Adrenal gland (tissue), 12 donors: Measurements from ENCODE around the gene SOHLH1. TPM values are rescaled to one million over a fixed set of nuclear protein-coding genes. Genes with fewer than 3 reads are reported as not detected.
"Not testable (repeated sequence)": the region's sequence is repeated elsewhere in the genome, so short reads cannot be mapped to it uniquely, and the experiment has no call there.

ENCODE experiments used
- DNase-seq, 7 donors: peaks; one replicate each; pipeline ENCODE4 v3.0.0-alpha.2; 2019 to 2020
- H3K27ac ChIP-seq, 5 donors: fragments of 200-600 bp; sonication (generic) in 4 of 5; 1 replicate in 3 of 5; 2 replicates in 2 of 5; pipeline versions ENCODE4 v1.5.1 to v1.8.0; 2016 to 2020; ENCODE audit warnings: mild to moderate bottlenecking in 1 of 5
- H3K27me3 ChIP-seq: fragments of 200-600 bp; 2 replicates; pipeline ENCODE4 v1.8.0; 2021
- H3K36me3 ChIP-seq, 2 donors: fragments of 200-600 bp; replicated peaks in 1 of 2; 1 replicate in 1 of 2; 2 replicates in 1 of 2; pipeline versions ENCODE4 v1.5.1 to v1.8.0; 2018 to 2022
- H3K4me1 ChIP-seq, 2 donors: fragments of 200-600 bp; replicated peaks in 1 of 2; 1 replicate in 1 of 2; 2 replicates in 1 of 2; pipeline versions ENCODE4 v1.5.1 to v1.8.0; 2018 to 2021
- H3K4me3 ChIP-seq, 4 donors: fragments of 200-600 bp; sonication (generic) in 3 of 4; one replicate each; pipeline ENCODE4 v1.5.1; 2016 to 2018
- H3K9me3 ChIP-seq, 3 donors: fragments of 200-600 bp; sonication (generic) in 1 of 3; replicated peaks in 1 of 3; 1 replicate in 2 of 3; 2 replicates in 1 of 3; pipeline versions ENCODE4 v1.5.1 to v1.8.0; 2016 to 2021
- CTCF ChIP-seq, 6 experiments: fragments of 450-650 bp in 4 of 6; fragments of 200-600 bp in 2 of 6; sonication (generic) in 1 of 6; IDR thresholded peaks; 1 replicate in 5 of 6; 2 replicates in 1 of 6; pipeline versions ENCODE4 v1.5.1 to v1.8.0; 2016 to 2021; ENCODE audit warnings: antibody characterized with exemption in 6 of 6, mild to moderate bottlenecking in 2 of 6, moderate library complexity in 1 of 6
- POLR2A ChIP-seq, 2 donors: fragments of 450-650 bp; IDR thresholded peaks; one replicate each; pipeline ENCODE4 v1.6.1; 2017; ENCODE audit warnings: antibody characterized with exemption in 2 of 2, mild to moderate bottlenecking in 2 of 2, moderate library complexity in 1 of 2
- WGBS, 4 donors: extraction: QIAGEN DNeasy Blood & Tissue Kit in 2 of 4; methylation state at CpG; one replicate each; pipeline versions ENCODE4 v1.1.5 to v1.1.7; 2013 to 2017; 5-methylcytosine and 5-hydroxymethylcytosine counted together
- intact Hi-C, 2 donors: fragments of 100-400 bp; cut with DNase I; formaldehyde crosslinking; loops; one replicate each; pipeline versions ENCODE4 v1.14.1 to v1.15.0; 2022 to 2023
- polyA plus RNA-seq, 3 donors: library from polyadenylated mRNA; stranded (reverse); fragments of 200-250 nt in 2 of 3; fragments of 350-450 nt in 1 of 3; fragmentation: Illumina TruSeq in 1 of 3; extraction: RNeasy Lipid Tissue Mini Kit (QIAGEN cat#74804) in 1 of 3; gene quantifications; one replicate each; pipeline ENCODE4 v1.2.3, GENCODE V29; 2013 to 2014
- total RNA-seq, 9 donors: library from RNA; depleted of rRNA in 4 of 9; stranded (reverse); fragments of >200 nt in 4 of 9; fragments of 120-200 nt in 1 of 9; fragmentation: NEBNext Ultra II Directional in 1 of 9; extraction: Animal tissue kit (Norgen Biotek cat#: 25700) in 1 of 9; gene quantifications; one replicate each; pipeline versions ENCODE4 v1.1.0 to v1.2.4, GENCODE V29; 2013 to 2023
- donor health status: healthy with polysubstance abuse.
- donor health status: Bipolar disorder and iron deficiency.
- donor health status: DM: yes; HTN: yes; CAD: no.
- donor health status: DM: no; HTN: no; CAD: no.
- donor health status: DM: no; HTN: no; CAD: no.
- donor health status: DM: yes; HTN: yes; CAD: no.

SOHLH1 gene
- total and polyA plus RNA-seq, 12 donors: not detected

DNA sequence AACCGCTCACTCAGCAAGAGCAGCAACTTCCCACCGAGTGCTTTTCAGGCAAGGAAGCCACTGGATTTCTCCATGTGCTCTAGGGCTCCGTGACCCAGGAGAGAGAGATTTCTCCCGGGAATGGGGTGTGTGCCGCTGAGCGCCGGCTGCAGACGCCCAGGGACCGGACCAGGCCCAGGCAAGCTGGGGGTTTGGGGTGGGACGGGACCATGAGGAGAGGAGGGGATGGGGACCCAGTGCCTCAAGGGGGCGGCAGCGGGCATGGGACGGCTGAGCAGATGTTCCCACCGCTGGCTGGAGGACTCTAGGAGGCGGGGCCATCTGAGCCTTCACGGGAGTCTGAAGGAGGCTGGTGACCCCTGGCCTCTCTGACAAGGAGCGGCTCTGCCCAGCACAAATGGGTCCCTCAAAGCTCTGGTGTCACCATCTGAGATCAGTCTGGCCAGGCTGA, 27.7 kb downstream of the SOHLH1 start:
- Histone ChIP-seq H3K27ac (no peak overlapping the region), H3K4me1 (no peaks in the 10 kb centered on the region), H3K36me3 (no peaks in the 10 kb centered on the region), H3K9me3 (no peaks in the 10 kb centered on the region), H3K27me3 (no peaks in the 10 kb centered on the region), H3K4me3 (no peak overlapping the region)
- 50 to 58% (median 52%) methylated on average over 8 to 17 of the region's 17 CpGs for WGBS, 4 donors
- intact Hi-C loops: no loop called here
- TF ChIP-seq POLR2A (IDR thresholded peaks at IDR 0.05) (no peak), CTCF (IDR thresholded peaks at IDR 0.05) (no peak)
- no peak for DNase-seq

DNA sequence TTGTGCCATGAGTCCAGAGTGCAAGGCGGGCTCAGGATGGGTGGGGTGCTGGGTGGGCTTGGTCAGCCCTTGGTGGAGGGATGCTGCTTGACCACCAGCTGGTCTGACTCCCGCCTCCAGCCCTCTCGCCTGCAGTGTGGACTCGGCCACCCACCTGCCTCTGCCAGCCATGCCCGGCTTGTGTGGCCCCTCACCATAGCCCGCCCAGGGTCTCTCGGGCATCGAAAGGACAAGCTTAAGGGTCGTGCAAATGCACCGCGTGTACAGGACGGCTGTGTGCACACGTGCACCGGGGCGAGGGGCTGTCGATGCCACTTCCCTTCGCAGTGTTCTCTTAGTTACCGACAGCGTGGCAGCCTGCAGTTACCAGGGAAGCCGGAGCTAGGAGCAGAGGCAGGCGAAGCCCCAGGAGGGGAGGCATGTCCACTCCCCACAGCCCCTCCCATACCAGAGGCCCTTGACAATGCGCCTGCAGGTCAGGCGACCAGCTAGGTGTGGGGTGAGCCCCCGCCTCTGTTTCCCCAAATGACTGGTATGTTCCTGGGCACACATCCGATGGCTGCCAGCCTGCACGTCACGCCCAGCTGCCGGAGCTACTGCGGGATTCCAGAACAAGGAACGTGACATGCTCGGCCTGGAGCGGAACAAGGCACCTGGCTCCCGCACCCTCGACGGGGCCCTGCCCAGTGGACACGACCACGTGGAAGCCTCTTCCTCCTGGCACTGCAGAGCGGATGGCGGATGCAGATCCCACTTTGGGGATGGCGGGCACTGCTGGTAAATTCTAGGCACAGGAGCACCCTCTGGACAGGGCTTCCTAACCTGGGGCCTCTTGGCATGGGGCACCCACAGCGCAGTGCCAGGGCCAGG, 28.3 kb downstream of the SOHLH1 start:
- 73 to 86% (median 85%) methylated on average over 17 to 41 of the region's 41 CpGs; no CpG with 5 or more reads in 1 of the 4 donors for WGBS, 4 donors
- Histone ChIP-seq H3K4me1 (no peaks in the 10 kb centered on the region), H3K4me3 (no peak overlapping the region), H3K27me3 (no peaks in the 10 kb centered on the region), H3K9me3 (no peaks in the 10 kb centered on the region), H3K36me3 (no peaks in the 10 kb centered on the region), H3K27ac (no peak overlapping the region)
- DNase-seq: no peak
- TF ChIP-seq CTCF (IDR thresholded peaks at IDR 0.05) (no peak), POLR2A (IDR thresholded peaks at IDR 0.05) (no peak)
- intact Hi-C loops: no loop called here

DNA sequence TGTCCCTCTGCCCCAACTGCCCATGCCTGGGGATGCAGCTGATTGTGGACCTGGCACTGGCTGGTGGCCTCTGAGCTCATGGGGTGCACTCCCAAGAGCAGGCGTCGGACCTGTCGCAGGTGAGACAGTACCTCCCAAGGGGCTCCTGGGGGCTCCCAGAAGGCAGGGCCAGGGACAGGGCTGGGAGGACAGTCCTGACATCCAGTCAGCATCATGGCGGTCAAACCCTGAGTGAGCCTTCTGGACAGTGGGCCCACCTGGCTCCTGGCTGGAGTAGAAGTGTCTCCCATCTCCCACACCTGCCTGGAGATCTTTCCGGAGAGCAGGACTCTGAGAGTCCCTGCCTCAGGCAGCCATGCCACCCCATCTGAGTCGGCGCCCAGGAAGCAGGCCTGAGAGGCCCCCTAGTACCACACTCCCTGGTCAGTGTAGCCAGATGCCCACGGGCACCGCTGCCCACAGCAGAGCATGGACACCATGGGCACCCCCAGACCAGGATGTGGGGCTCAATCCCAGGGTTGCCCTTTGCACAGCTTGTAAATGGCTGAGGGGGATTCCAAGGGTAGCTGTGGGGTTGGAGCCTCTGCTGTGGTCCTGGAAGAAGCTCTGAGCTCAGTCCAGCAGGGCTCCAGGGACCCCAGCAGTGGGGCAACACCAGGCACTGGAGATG, 29.5 kb downstream of the SOHLH1 start:
- intact Hi-C loops: no loop called here
- H3K4me3 ChIP-seq: no peak overlapping the region
- H3K9me3 ChIP-seq: no peaks in the 10 kb centered on the region
- no peaks in the 10 kb centered on the region for H3K27me3 ChIP-seq
- 80 to 96% (median 89%) methylated on average over 4 to 9 of the region's 9 CpGs; no CpG with 5 or more reads in 1 of the 4 donors for WGBS, 4 donors
- H3K36me3 ChIP-seq: no peaks in the 10 kb centered on the region
- no peak for DNase-seq
- TF ChIP-seq POLR2A (IDR thresholded peaks at IDR 0.05): no peak
- no peak for TF ChIP-seq CTCF (IDR thresholded peaks at IDR 0.05)
- H3K27ac ChIP-seq: no peak overlapping the region
- H3K4me1 ChIP-seq: no peaks in the 10 kb centered on the region

- 81 to 89% (median 84%) methylated on average over 5 of the region's 5 CpGs for WGBS, 4 donors
- H3K27me3 ChIP-seq, H3K4me3 ChIP-seq, intact Hi-C loops, H3K4me1 ChIP-seq, H3K36me3 ChIP-seq, H3K9me3 ChIP-seq, DNase-seq, H3K27ac ChIP-seq: not testable (repeated sequence)
These were observed 30.3 kb downstream of the SOHLH1 start for GRCh38 chr9:135669018-135669417.
